Type B pancreatic cell (in vitro differentiated cells): ENCODE results near the gene RFXANK. TPM values are rescaled to one million over a fixed set of nuclear protein-coding genes. Genes with fewer than 3 reads are reported as not detected.

Source experiments
- DNase-seq: peaks from one replicate; pipeline ENCODE4 v3.0.0; 2021; ENCODE audit warnings: mixed read lengths; ENCODE audit not compliant: unreplicated experiment; ENCODE audit errors: extremely low spot score
- H3K27ac Mint-ChIP-seq: 2 replicates; pipeline ENCODE4 v1.8.0; 2021; ENCODE audit warnings: mild to moderate bottlenecking, mixed read lengths
- H3K27me3 Mint-ChIP-seq: 2 replicates; pipeline ENCODE4 v1.8.0; 2021; ENCODE audit warnings: mixed read lengths
- H3K36me3 Mint-ChIP-seq: 2 replicates; pipeline ENCODE4 v1.8.0; 2021; ENCODE audit warnings: mixed read lengths
- H3K4me1 Mint-ChIP-seq: one replicate; pipeline ENCODE4 v1.8.0; 2021; ENCODE audit warnings: mixed read lengths; ENCODE audit not compliant: unreplicated experiment
- H3K4me3 Mint-ChIP-seq: 2 replicates; pipeline ENCODE4 v1.8.0; 2021; ENCODE audit warnings: mild to moderate bottlenecking, mixed read lengths
- H3K9me3 Mint-ChIP-seq: 2 replicates; pipeline ENCODE4 v1.8.0; 2021; ENCODE audit warnings: mixed read lengths
- CTCF ChIP-seq: fragments of 200-600 bp; sonication (generic); conservative IDR thresholded peaks from 2 replicates; pipeline ENCODE4 v1.5.0; 2021; ENCODE audit warnings: antibody characterized with exemption, mild to moderate bottlenecking
- total RNA-seq: library from RNA; stranded (reverse); gene quantifications from 2 replicates; pipeline ENCODE4 v1.2.1, GENCODE V29; 2021; ENCODE audit warnings: low replicate concordance

Gene RFXANK
- total RNA-seq, 1 donor from 2014 or later: 103 TPM

GRCh38 chr19:19234220-19234816 is 42.3 kb downstream of the RFXANK start:
- DNase-seq: no peak
- peaks cover 18% of the 10 kb centered on the region for H3K27me3 Mint-ChIP-seq
- H3K4me3 Mint-ChIP-seq: no peak overlapping the region
- no peaks in the 10 kb centered on the region for H3K36me3 Mint-ChIP-seq
- H3K4me1 Mint-ChIP-seq: no peaks in the 10 kb centered on the region
- TF ChIP-seq CTCF: no peak
- no peak overlapping the region for H3K27ac Mint-ChIP-seq
- no peaks in the 10 kb centered on the region for H3K9me3 Mint-ChIP-seq

- Mint-ChIP-seq H3K4me1 (no peaks in the 10 kb centered on the region), H3K27me3 (peaks cover 22% of the 10 kb centered on the region), H3K9me3 (no peaks in the 10 kb centered on the region), H3K27ac (no peak overlapping the region), H3K4me3 (no peak overlapping the region), H3K36me3 (no peaks in the 10 kb centered on the region)
- no peak for TF ChIP-seq CTCF
- DNase-seq: no peak
Observed at GRCh38 chr19:19236173-19236572, 44.1 kb downstream of the RFXANK start.

- no peaks in the 10 kb centered on the region for H3K4me1 Mint-ChIP-seq
- DNase-seq: no peak
Observed at GRCh38 chr19:19238126-19238894, 46.3 kb downstream of the RFXANK start.

GRCh38 chr19:19239675-19240074 is 47.6 kb downstream of the RFXANK start:
- Mint-ChIP-seq H3K9me3 (no peaks in the 10 kb centered on the region), H3K4me3 (no peak overlapping the region), H3K27ac (no peak overlapping the region), H3K4me1 (no peaks in the 10 kb centered on the region), H3K27me3 (peaks cover 16% of the 10 kb centered on the region), H3K36me3 (no peaks in the 10 kb centered on the region)
- TF ChIP-seq CTCF: no peak
- no peak for DNase-seq

More at GRCh38 chr19:19238126-19238894, 46.3 kb downstream of the RFXANK start:
- no peak for TF ChIP-seq CTCF
- no peaks in the 10 kb centered on the region for H3K36me3 Mint-ChIP-seq
- peaks cover 16% of the 10 kb centered on the region for H3K27me3 Mint-ChIP-seq
- no peak overlapping the region for H3K4me3 Mint-ChIP-seq
- H3K27ac Mint-ChIP-seq: no peak overlapping the region
- no peaks in the 10 kb centered on the region for H3K9me3 Mint-ChIP-seq

- DNase-seq: no peak
- no peak for TF ChIP-seq CTCF
- H3K27me3 Mint-ChIP-seq: peaks cover 16% of the 10 kb centered on the region
- no peak overlapping the region for H3K27ac Mint-ChIP-seq
- H3K4me1 Mint-ChIP-seq: no peaks in the 10 kb centered on the region
- no peaks in the 10 kb centered on the region for H3K36me3 Mint-ChIP-seq
- no peaks in the 10 kb centered on the region for H3K9me3 Mint-ChIP-seq
- H3K4me3 Mint-ChIP-seq: no peak overlapping the region
Observed at GRCh38 chr19:19240476-19240875, 48.4 kb downstream of the RFXANK start.
